Lower lobe of right lung (tissue), 2 donors: Measurements from ENCODE around the gene ADD1. TPM values are rescaled to one million over a fixed set of nuclear protein-coding genes. Genes with fewer than 3 reads are reported as not detected.
A peak's percentile ranks its signal among the peaks of the same experiment; 100 is the strongest.

Experiments
- ATAC-seq, 2 donors: fragments of 200-7000 bp; cut with Tn5 transposase; one replicate each; pipeline ENCODE4 v1.9.1; 2020 to 2022; ENCODE audit warnings: mild to moderate bottlenecking in 2 of 2, moderate library complexity in 2 of 2
- DNase-seq: peaks from one replicate; pipeline ENCODE4 v3.0.0-alpha.2; 2020
- H3K27ac ChIP-seq: fragments of 200-600 bp; one replicate; pipeline ENCODE4 v1.8.0; 2022
- H3K27me3 ChIP-seq: fragments of 200-600 bp; one replicate; pipeline ENCODE4 v1.8.0; 2022; ENCODE audit warnings: low read depth
- H3K36me3 ChIP-seq: fragments of 200-600 bp; one replicate; pipeline ENCODE4 v1.8.0; 2022; ENCODE audit warnings: mild to moderate bottlenecking
- H3K4me1 ChIP-seq: fragments of 200-600 bp; one replicate; pipeline ENCODE4 v1.8.0; 2022
- H3K4me3 ChIP-seq: fragments of 200-600 bp; one replicate; pipeline ENCODE4 v1.8.0; 2022; ENCODE audit warnings: mild to moderate bottlenecking
- H3K9me3 ChIP-seq: fragments of 200-600 bp; one replicate; pipeline ENCODE4 v1.8.0; 2022
- intact Hi-C: fragments of 100-400 bp; cut with DNase I; formaldehyde crosslinking; loops from one replicate; pipeline ENCODE4 v1.11.0; 2022
- total RNA-seq: library from RNA; stranded (reverse); fragmentation: NEBNext Ultra II Directional; extraction: Animal tissue kit (Norgen Biotek cat#: 25700); gene quantifications from one replicate; pipeline ENCODE4 v1.2.1, GENCODE V29; 2021
- TF ChIP-seq, protein P1 (sequence below): fragments of 200-600 bp; IDR thresholded peaks from one replicate; pipeline ENCODE4 v1.8.0; 2022; ENCODE audit warnings: antibody characterized with exemption, mild to moderate bottlenecking
- donor health status: DM: no; HTN: yes; CAD: no; lungs with severe emphysema.

The ADD1 gene
- total RNA-seq, 1 donor from 2014 or later = 279 TPM

DNA sequence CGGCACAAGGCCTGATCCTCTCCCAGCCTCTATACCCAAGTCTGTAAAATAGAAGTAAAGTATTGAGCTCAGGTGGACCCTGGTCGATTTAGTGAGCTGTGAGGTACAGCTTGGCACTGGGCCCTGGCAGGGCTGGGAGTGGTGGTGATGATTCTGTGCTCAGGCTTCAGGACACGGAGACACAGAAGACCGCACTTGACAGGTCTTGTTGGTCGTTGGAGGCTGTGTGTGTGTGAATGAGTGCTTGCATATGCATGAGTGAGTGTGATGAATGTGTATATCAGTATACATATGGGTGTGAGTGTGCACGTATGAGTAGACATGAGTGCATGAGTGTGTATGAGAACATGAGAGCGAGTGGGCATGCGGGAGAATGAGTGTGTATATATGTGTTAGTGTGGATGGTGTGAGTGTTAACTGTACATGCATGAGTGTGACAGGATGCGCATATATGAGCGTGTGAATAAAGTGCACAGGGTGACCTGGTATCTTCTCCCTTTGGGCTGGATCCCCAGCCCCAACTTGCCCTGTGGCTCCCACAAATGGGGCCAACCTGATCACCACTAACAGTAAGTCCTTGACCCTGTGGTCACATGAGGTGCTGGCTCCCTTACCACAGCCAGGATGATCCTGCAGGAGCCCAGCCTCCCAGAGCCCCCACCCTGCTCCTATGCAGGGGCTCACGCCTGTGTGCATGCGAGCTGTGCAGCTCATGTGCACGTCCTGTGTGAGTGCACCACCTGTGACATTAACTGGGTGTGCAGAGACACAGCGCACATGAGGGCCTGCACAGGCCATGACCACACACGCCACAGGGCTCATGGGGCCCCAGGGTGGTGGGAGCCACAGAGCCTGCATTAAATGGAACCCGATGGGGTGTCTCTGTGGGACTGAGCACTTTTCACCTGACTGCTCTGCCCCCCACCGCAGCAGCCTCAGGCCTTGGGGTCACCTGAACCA, 29.9 kb upstream of the ADD1 start:
- DNase-seq = no peak
- Histone ChIP-seq H3K9me3 (no peaks in the 10 kb centered on the region), H3K27ac (peak overlapping the region; percentile 88), H3K36me3 (peaks cover 11% of the 10 kb centered on the region), H3K4me3 (peak overlapping the region; percentile 68), H3K4me1 (peaks cover 89% of the 10 kb centered on the region), H3K27me3 (no peaks in the 10 kb centered on the region)
- TF ChIP-seq, protein P1, sequence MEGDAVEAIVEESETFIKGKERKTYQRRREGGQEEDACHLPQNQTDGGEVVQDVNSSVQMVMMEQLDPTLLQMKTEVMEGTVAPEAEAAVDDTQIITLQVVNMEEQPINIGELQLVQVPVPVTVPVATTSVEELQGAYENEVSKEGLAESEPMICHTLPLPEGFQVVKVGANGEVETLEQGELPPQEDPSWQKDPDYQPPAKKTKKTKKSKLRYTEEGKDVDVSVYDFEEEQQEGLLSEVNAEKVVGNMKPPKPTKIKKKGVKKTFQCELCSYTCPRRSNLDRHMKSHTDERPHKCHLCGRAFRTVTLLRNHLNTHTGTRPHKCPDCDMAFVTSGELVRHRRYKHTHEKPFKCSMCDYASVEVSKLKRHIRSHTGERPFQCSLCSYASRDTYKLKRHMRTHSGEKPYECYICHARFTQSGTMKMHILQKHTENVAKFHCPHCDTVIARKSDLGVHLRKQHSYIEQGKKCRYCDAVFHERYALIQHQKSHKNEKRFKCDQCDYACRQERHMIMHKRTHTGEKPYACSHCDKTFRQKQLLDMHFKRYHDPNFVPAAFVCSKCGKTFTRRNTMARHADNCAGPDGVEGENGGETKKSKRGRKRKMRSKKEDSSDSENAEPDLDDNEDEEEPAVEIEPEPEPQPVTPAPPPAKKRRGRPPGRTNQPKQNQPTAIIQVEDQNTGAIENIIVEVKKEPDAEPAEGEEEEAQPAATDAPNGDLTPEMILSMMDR = no peak
- no peak for ATAC-seq
- intact Hi-C loops = no loop called here

DNA sequence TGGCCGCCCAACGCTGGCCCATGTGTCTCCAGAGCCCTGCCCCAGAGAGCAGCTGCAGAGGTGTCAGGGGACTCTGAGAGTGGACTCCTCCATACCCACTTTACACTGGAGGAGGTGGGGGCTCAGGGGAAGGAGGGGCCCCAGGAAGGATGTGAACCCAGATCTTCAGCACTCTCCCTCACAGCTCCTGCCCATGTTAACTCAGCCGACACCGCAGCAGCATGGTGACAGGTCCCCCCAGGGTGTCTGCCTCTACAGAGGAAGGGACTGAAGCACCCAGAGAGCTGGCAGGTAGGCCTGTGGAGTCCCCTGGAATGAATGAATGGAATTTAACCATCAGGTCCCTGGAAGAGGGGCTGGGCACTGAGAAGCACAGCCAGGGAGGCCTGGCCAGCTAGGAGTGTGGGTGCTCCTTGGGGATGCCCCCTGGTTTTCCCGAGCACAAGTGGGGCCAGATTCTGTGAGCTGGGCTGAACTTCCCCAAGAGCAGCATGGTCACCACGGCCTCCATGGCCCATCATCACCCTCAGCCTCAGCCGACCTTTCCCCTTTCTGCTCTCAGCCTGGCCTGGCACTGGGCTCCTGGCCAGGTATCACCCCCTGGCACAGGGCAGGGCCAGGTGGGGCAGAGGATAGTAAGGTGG, 28.9 kb upstream of the ADD1 start:
- H3K27me3 ChIP-seq = no peaks in the 10 kb centered on the region
- no peak for ATAC-seq
- H3K36me3 ChIP-seq = peaks cover 11% of the 10 kb centered on the region
- no peak for DNase-seq
- H3K4me1 ChIP-seq = peaks cover 91% of the 10 kb centered on the region
- no peak overlapping the region for H3K4me3 ChIP-seq
- H3K9me3 ChIP-seq = no peaks in the 10 kb centered on the region
- intact Hi-C loops = no loop called here
- no peak overlapping the region for H3K27ac ChIP-seq
- TF ChIP-seq, protein P1 = no peak

DNA sequence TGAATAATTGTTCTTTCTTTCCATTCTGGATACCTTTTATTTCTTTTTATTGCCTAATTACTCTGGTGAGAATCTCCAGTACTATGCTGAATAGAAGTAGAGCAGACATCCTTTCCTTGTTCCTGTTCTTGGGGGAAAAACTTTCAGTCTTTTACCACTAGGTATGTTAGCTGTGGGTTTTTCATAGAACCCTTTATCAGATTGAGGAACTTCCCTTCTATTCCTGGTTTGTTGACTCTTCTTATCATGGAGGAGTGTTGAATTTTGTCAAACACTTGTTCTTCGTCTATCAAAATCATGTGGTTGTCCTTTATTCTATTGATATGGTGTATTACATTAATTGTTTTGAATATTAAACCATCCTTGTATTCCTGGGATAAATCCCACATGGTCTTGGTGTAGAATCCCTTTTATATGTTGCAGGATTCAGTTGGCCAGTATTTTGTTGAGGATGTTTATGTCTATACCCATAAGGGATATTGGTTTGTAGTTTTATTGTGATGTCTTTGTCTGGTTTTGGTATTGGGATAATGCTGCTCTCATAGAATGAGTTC, 27.2 kb upstream of the ADD1 start:
- ATAC-seq (no peak), DNase-seq (no peak)
- intact Hi-C loops = no loop called here
- Histone ChIP-seq H3K4me3 (no peak overlapping the region), H3K27me3 (no peaks in the 10 kb centered on the region), H3K27ac (no peak overlapping the region), H3K9me3 (no peaks in the 10 kb centered on the region), H3K4me1 (peaks cover 73% of the 10 kb centered on the region), H3K36me3 (peaks cover 22% of the 10 kb centered on the region)
- TF ChIP-seq, protein P1 = no peak

DNA sequence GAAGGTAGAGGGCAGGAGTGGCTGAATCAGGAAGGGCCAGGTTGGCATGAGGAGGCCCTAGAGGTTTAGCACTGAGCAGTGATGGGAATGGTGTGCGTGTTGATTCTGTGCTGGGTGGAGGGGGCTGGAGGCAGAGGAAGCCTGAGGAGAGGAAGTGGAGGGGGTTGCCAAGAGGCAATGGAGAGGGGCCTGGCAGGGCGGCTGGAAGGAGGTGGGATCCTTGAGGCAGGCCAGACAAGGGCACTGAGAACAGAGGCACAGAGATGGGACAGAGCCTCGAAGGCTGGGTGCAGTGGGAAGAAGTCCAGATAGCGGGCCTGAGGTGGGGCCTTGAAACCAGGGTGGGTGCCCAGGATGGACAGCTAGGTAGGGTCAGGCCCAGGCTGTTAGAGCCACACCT, 26.5 kb upstream of the ADD1 start:
- peaks cover 67% of the 10 kb centered on the region for H3K4me1 ChIP-seq
- ATAC-seq (no peak), DNase-seq (no peak)
- intact Hi-C loops = no loop called here
- peak overlapping the region; percentile 58 for H3K4me3 ChIP-seq
- TF ChIP-seq, protein P1 = no peak
- H3K27ac ChIP-seq = no peak overlapping the region
- no peaks in the 10 kb centered on the region for H3K9me3 ChIP-seq
- H3K36me3 ChIP-seq = peaks cover 28% of the 10 kb centered on the region
- H3K27me3 ChIP-seq = no peaks in the 10 kb centered on the region

DNA sequence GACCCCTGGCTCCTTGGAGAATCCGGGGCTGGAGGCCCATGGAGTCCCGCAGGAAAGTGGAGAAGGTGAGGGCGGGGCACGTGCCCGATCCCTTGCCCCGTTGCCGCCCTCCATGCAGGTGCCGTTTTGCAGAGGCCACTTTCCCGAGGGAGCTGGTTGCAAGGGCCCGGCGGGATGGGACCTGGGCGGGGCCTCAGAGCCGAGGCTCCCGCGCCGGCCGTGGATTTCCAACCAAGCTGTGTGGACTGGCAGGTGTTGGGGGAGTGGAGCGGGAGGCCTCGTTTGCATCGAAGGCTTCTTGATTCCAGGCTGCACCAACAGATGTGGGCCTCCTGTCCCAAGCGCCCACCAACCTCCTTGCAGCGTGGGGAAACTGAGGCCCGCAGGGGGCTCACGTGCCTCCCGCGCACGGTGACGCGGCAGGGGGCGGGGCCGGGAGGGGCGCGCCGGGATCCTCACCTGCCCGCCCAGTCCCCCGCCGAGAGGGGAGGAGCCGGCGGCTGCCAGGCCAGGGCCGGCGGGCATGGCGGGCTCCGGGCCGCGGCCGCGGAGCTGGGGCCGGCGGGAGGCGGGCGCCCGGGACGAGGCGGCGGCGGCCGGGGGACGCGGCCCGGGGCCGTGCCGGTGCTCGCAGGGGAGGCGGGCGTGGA, 25.8 kb upstream of the ADD1 start:
- DNase-seq = no peak
- no peak overlapping the region for H3K27ac ChIP-seq
- intact Hi-C loops = no loop called here

More for the DNA sequence above, 25.8 kb upstream of the ADD1 start:
- peak overlapping the region; percentile 58 for H3K4me3 ChIP-seq
- no peaks in the 10 kb centered on the region for H3K9me3 ChIP-seq
- peak; percentile 63 to 81 for ATAC-seq
- TF ChIP-seq, protein P1 = no peak
- peaks cover 35% of the 10 kb centered on the region for H3K36me3 ChIP-seq
- peaks cover 62% of the 10 kb centered on the region for H3K4me1 ChIP-seq
- H3K27me3 ChIP-seq = no peaks in the 10 kb centered on the region
